HG03025 (cell line): ENCODE data around the gene ITIH4.

ENCODE experiments used
- ATAC-seq: cut with Tn5 transposase; IDR thresholded peaks from one replicate; pipeline ENCODE4 v1.9.1; 2021; ENCODE audit warnings: mild to moderate bottlenecking, moderate library complexity; ENCODE audit not compliant: unreplicated experiment, low FRiP score

The ITIH4 gene

DNA sequence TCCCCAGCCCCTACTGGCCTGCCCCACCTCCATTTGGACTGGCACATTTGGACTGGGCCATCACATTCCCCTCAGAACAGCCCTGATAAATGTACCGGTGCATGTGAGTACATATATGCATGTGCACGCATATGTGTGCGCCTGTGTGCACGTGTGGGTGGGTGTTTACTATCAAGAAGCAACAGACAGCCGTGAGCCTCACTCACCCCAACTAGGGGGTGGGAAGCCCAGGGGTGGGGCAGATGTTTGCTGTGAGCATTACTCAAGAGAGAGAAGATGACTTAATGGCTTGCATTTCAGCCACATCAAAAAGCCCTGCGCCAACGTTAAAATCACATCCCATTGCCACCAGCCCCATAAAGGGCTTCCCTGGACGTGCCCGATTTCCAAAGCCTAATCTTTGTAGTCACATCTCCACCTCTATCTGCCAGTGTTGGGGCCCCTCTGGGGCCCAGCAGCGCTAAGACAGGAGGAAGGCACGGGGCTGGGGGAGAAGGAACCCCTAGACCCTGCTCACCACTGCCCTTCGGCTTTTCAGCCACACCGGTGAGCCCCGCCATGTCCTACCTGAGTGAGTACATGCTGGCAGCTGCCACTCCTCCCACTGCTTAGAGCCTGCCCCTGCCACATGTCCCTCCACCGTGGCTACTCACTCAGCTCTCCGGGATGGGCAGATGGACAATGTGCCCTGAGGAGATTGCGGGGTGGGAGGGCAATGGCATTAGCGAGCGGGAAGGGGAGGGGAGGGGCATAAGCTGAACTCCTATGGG is 25.0 kb downstream of the ITIH4 start:
- ATAC-seq, result no peak

DNA sequence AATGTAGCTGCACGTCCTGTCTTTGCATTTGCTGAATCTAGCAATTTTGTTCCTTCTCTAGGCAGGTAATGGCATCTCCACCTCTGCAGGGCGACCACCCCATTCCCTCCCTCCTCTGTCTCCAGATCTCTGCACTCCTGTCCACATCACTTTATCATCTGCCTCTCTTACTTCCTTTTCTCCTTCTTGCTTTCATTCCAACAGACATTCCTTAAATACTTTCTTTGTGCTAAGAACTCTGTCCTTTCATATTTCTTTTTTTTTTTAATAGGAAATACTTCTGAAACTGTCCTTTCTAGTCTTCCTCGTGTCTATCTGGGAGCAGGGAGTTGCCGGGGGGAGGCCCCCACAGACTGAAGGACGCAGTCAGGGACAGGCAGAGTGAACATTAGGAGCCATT is 28.6 kb downstream of the ITIH4 start:
- ATAC-seq, result no peak

DNA sequence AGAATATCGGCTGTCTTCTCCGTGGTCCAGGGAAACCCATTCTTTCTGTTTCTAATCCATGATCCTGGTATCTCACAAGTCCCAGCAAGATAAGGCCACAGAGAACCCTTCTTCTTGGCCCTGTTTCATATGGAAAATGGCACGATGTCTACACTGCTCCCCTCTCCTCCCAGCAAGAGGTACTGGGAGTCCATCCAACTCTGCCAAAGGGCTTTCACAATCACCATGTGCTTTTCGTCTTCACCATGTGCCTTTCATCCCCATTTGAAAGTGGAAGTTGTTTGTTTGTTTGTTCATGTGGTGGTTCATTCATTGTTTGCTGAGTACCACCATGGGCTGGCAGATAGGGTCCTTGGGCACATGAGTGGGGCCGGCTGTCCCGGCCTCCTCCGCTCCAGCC is 30.4 kb downstream of the ITIH4 start:
- ATAC-seq, result no peak

DNA sequence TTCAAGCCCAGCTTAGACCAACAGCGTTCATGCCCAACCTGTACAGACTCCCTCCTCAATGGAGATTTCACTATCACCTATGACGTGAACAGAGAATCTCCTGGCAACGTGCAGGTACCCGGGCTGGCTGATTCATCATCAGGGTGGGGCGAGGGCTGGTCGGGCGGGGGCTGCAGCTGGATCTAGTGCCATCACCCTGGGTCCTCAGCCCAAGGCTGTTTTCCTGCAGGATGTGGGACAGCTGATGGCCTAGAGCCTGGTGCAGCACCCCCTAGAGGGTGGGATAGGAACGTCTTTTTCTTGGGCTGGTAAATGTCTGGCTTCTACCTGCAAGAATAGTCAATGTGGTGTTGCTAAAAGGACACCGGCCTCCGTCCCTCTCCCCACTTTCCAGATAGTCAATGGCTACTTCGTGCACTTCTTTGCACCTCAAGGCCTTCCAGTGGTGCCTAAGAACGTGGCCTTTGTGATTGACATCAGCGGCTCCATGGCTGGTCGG is 31.4 kb downstream of the ITIH4 start:
- no peak for ATAC-seq

DNA sequence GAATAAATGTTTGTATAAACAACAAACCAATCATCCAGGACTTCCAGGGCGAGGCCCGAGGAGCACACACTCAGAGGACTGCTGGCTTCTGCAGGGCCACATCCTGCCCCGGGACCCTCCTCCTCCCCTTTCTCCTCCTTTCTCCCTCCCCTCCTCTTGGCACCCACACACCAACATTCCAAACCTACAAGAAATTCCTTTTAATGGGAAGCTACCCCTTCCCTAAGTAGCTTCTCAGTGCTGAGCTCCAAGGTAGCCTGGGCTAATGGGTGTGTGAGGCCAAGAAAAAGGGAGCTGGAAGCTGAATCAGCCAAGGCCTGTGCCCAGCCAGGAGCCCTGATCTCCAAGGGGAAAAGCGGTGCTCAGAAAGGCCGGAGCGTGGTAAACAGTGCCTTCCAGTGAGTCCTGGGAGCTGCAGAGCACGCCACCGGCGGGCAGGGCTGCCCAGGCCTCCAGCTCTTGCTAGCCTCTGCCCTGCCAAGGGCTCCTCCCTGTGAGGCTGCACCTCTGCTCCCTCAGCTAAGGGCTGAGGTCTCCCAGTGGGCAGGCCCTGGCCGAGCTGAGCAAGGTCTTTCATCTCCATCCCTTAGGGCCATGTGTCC is 32.0 kb downstream of the ITIH4 start:
- no peak for ATAC-seq

DNA sequence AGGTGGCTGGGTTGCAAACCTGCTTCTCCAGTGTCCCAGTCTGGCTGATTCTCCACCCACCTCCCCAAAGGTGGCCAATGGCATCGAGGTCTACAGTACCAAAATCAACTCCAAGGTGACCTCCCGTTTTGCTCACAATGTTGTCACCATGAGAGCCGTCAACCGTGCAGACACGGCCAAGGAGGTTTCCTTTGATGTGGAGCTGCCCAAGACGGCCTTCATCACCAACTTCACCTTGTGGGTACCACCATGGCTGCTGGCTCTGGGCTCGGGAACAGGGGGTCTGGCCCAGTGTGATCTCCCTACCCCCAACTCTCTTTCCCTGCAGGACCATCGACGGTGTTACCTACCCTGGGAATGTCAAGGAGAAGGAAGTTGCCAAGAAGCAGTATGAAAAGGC is 34.1 kb downstream of the ITIH4 start:
- ATAC-seq, result no peak

DNA sequence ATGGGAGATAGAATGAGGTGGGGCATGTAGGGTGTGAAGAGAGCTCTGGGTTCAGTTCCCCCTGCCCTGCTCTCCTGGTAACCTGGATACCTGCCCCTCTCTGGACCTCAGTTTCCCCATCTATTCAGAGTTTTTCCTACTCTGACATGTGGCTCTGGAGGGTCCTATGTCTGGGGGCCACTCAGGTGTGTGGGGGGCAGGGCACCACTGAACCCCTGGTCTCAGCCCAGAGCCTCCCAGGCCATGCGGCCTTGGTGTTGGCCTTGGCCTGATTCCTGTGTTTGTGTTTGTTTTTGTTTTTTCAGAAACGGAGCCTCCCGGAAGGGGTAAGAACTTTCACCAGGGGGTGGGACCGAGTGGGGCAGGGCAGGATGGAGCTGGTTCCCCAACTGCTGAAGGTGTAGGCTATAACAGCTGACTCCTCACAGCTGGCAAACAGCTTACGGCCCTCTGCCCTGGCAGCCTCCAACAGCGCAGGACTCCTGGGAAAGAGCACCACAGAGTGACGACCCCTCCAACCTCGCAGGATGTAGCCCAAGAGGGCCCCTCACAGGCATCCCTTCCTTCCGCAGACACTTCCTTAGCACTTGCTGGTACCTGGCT is 35.1 kb downstream of the ITIH4 start:
- no peak for ATAC-seq

DNA sequence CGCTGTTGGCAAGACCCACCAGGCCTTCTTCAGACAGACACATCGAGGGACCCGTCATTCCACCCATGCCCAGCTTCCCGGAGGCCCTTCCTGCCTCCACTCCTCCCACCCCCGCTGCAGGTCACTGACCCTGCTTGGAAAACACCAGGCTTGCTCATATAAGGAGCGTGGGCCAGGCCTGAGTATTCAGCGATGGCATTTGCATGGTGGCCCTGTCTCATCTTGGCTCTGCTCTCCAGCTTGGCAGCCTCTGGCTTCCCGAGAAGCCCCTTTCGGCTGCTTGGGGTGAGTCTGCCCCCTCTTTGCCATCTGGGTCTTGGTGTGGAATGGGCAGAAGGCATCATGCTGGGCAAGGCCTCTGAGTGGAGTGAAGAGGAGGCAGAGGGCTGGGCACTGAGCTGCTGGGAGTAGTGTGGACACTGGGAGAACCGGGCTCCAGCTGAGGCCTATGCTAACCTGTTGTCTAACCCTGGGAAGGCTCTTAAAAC is 35.8 kb downstream of the ITIH4 start, which contains the start of gene ITIH3:
Gene ITIH3 (plus strand): TSS at position 185 of the 488 bp plus-strand sequence. CDS start 8 bp downstream, at position 193.
- ATAC-seq, result no peak

DNA sequence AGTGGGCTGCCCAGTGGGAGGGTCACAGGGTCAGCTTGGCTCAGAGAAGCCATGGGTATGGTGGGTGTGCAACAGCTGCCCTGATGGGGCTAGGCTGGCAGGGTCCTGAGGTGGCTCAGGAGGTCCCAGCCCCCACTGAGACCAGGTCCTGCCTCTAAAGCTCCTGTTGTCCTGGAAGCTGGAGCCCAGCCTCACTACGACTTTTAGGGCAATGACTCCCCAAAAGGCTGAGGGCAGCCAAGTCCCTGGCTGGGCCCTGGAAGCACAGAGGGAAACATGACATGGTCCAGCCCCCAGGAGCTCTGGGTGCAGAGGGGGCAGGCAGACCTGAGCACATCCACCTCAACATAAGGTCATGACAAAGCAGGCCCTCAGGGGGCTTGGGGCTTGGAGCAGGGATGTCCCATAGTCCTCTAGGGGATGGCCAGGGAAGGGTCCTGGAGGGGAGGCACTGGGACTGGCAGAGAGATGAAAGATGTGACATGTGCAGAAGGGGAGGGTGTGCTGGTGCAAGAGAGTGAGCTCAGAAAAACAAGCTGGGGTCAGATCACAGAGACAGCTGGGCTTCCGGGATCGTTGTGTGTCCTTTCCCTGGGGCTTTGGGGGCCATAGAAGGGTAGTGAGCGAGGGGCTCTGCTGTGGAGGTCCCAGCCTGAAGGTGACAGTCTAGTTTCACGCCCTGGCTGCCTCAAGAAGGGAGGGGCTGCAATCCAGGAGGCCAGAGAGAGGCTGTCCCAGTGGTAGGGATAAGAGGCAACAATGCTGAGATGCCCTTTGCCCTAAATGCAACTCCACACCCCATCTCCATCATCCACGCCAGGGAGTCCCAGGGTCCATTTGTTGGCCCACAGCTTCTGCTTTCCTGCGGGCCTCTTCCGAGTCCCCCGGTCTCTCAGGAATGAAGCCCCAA is 36.5 kb downstream of the ITIH4 start:
- no peak for ATAC-seq

DNA sequence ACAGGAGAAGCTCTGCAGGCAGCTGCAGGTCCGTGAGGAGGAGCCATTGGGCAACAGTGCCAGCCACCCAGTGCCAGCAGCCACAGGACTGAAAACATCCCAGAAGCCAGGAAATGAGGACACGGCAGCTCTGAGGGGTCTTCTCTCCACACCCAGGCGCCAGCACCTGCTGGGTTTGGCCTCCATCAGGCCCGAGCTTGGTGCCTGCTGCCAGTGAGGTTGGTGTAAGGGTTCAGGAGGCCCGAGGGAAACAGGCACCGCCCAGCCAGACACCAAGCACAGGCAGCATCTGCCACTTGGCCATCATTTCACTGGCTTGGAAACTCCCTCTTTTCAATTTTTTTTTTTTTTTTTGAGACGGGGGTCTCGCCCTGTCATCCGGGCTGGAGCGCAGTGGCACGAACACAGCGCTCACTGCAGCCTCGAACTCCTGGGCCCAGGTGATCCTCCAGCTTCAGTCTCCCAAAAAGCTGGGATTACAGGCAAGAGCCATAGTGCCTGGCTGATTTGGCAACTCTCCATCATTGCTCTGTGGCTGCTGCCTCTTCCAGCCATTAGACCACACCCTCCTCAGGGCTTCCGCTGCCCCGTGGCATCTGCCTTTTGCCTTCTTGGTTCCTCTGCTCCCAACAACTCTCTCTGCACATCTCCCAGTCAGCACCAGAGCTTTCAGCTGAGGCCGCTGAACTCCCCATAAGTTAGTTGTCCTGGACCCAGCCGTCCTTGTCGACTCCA is 37.3 kb downstream of the ITIH4 start:
- ATAC-seq, result no peak

DNA sequence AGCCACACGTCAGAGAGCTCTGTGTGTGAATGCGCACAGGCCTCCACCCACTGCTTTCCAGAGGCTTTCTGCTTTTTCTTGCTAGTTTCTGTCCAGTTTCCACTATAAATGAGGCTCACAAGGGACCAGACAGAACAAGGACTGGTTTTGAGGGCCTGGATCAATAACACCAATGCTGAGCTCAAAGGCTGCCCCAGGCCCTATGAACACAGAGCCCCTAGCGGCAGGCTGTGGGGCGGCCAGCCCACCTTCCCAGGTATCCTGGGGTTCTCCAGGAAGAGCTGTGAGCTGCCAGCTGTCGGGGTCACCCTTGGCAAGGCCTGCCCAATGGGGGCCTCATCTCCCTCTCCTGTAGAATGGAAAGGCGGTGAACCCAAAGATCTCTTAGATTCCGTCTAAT is 38.1 kb downstream of the ITIH4 start:
- ATAC-seq, result no peak

DNA sequence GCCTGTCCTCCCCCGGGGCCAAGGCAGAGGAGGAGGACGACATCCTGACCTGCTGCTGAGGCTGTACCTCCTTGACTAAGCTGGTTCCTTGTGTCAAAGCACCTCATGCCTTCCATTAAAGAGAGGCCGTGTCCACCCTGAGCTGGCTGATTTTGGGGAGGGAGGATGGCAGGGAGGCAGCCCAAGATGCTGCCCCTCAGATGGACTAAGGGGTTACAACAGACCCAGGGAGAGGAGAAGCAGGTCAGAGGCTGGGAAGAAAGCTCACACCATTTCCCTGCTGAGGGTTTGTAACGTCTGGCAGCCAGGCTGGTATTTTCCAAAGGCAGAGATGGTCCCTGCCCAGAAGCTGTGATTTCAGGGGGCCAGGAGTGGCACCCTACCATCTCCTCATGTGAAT is 38.5 kb downstream of the ITIH4 start:
- no peak for ATAC-seq

DNA sequence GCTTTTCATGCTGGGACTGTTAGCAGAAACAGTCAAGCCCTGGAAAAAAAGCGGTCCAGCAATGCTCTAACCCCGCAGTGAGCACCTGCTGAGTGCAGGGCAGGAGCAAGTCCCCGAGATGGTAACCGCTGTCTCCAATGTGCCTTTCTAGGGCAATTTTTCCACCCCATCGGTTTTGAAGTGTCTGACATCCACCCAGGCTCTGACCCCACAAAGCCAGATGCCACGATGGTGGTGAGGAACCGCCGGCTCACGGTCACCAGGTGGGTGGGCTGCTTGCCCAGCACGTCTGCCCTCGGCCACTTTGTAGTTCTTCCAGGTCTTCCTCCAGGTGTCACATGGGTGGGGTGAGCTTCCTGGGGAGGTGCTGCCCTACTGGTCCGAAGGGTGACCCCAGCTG is 39.1 kb downstream of the ITIH4 start:
- no peak for ATAC-seq

DNA sequence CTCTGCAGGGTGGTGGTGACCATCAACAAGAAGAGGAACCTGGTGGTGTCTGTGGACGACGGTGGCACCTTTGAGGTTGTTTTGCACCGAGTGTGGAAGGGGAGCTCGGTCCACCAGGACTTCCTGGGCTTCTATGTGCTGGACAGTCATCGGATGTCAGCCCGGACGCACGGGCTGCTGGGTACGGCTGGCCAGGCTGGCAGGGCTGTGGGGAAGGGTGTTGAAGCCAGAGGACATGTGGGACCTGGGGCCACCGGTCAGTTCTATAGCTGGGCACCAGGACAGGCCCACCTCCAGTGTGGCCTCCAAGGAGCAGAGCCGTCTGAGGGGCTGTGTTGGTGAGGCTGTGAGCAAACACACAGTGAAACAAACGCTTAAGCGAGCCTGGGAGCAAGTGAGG is 39.7 kb downstream of the ITIH4 start:
- no peak for ATAC-seq

DNA sequence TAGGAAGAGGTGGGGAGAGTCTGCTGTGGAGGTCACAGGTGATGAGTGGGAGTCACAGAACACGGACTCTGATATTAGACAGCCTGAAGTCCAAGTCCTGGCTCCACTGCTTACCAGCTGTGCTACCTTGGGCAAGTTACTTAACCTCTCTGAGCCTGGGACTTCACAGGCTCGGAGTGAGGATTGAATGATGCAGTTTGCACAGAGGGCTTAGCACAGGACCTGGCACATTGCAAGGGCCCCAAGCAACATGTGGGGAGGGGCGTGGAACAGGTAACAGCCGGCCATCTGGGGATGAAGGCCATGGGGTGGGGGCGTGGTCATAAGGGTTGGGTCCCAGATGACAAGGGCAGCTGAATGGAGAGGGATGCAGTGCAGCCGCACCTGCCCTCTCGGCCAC is 40.1 kb downstream of the ITIH4 start:
- ATAC-seq, result no peak

DNA sequence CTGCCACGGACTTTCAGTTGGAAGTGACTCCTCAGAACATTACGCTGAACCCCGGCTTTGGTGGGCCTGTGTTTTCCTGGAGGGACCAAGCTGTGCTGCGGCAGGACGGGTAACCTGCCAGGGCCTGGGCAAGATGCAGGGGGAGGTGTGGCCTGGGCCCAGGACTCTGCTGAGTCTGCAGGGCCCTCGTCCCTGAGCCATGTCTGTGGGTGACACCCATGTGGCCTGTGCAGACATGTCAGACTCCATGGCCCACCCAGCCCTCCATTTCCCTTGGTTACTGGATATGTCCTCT is 40.8 kb downstream of the ITIH4 start:
- no peak for ATAC-seq

DNA sequence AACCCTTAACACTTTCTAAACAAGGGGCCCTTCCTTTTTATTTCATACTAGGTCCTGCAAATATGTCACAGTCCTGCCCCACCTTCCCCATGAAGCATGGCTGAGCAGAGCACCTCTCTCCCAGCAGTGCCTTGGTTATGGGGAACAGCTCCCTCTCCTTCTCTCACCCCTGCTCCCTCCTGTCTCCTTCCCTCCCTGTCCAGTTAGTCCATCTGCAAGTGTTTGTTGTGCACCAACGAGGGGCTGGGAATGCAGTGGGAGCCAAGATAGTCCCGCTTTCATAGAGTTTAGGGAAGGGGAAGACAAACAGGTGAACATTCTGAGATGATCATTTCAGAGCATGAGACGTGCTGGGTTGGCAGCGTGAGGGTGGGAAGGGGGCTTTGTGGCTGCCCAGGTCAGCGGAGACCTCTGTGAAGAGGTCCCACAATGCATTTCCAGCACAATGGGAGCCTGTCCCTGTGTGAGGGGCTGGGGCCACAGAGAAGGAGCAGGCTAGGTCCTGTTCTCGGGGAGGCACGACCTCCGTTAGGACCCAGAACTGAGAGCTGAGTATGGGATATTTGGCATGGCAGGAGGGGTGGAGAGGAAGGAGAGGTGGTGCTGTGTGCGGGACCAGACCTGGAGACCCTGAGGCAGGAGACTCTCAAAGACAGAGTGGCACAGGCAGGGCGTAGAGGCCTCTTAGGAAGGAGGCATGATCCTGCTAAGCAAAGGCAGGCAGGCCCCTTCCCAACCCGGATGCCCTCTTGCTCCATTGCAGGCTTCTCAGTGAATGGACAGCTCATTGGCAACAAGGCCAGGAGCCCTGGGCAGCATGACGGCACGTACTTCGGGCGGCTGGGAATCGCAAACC is 41.4 kb downstream of the ITIH4 start:
- no peak for ATAC-seq

DNA sequence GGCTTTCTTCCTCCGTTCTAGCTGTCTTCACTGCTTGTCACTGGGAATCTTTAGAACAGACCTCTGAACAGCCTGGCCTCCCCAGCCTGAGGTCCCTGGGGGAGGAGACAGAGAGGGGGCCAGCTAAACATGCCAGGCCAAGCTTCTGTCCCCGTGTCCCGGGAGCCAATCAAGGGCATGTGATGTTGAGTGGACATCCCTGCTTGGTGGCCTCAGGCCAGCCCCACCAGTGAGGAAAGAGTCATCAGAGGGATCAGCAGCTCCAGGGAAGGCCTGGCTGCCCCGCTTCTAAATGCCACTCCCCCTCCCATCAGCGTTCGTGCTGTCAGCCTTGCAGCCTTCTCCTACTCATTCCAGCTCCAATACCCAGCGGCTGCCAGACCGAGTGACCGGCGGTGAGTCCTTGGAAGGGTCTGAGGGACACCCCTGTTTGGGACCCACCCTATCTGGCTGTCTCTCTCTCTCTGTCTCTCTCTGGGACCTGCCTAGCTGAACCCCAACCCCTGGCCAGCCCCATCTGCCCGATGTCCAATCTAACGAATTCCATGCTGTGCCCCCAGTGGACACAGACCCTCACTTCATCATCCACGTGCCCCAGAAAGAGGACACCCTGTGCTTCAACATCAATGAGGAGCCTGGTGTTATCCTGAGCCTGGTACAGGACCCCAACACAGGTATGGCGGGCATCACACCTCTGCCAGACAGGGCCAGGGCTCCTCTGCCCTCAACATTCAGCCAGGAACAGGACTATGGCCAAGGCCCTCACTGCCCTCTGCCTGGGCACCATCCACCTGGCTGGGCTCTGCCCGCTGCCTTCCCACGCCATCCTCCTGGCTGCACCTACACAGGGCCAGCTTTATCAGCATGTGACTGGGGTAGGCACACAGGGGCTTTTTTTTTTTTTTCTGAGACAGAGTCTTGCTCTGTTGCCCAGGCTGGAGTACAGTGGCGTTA is 42.5 kb downstream of the ITIH4 start:
- no peak for ATAC-seq
